ENCODE results near the gene METAP2. TPM values are rescaled to one million over a fixed set of nuclear protein-coding genes. Genes with fewer than 3 reads are reported as not detected.
"Not testable (repeated sequence)": the region's sequence is repeated elsewhere in the genome, so short reads cannot be mapped to it uniquely, and the experiment has no call there.

METAP2 gene
- polyA plus RNA-seq, 1 experiment, result 135 TPM

DNA sequence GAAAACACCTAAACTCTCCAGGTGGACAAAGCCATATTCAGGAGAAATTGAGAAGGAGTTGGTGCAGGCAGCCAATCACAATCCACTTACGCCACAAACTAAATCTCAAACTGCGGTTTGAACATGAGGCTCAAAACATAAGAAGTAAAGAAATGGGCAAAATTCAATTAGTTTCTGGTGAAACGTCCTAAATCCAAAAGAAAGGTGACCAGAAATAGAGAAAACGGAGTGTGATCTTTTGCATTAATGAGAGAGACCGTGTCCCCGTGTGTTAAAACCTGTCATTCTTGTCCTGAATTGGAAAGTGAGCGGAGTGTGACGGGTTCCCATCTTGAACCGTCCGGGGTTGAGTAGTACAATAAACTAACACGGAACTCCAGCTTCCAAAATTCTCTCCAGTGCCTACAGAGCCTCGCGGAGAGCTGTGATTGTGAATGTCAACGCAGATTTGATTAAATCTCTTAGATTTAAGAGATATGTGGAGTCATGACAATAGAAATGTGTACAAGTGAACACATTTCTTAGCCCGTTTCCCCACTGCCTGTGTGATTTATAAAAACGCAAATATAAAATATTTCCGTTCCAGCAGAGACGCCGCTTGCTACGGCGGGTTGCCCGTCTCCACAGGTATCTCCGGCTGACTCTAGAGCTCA is 595 bp upstream of the METAP2 start:
- peak overlapping the region; percentile 96 for H3K4me3 ChIP-seq (ENCODE audit: low read depth, low read length)
- POLR2A ChIA-PET, result interaction anchor here (0.5 to 2.2 kb wide), 24 partner anchors 9 to 490 kb away, joined by 3 to 9 read pairs (median 4); partner anchors contain the start of gene NR2C1
- H3K9me3 ChIP-seq (ENCODE audit: control insufficient read depth, insufficient read depth, low read length), result no peaks in the 10 kb centered on the region
- no peaks in the 10 kb centered on the region for H3K27me3 ChIP-seq (ENCODE audit: control insufficient read depth, insufficient read depth, low read length)
- DNase-seq (ENCODE audit: low read depth, low spot score), result no peak
- TF ChIP-seq, protein P1, sequence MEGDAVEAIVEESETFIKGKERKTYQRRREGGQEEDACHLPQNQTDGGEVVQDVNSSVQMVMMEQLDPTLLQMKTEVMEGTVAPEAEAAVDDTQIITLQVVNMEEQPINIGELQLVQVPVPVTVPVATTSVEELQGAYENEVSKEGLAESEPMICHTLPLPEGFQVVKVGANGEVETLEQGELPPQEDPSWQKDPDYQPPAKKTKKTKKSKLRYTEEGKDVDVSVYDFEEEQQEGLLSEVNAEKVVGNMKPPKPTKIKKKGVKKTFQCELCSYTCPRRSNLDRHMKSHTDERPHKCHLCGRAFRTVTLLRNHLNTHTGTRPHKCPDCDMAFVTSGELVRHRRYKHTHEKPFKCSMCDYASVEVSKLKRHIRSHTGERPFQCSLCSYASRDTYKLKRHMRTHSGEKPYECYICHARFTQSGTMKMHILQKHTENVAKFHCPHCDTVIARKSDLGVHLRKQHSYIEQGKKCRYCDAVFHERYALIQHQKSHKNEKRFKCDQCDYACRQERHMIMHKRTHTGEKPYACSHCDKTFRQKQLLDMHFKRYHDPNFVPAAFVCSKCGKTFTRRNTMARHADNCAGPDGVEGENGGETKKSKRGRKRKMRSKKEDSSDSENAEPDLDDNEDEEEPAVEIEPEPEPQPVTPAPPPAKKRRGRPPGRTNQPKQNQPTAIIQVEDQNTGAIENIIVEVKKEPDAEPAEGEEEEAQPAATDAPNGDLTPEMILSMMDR (IDR thresholded peaks at IDR 0.05; ENCODE audit: low read depth, low read length), result no peak
- CTCF ChIA-PET, result interaction anchor here (0.9 to 1.4 kb wide), 3 partner anchors 10 to 174 kb away, joined by 3 to 5 read pairs (median 3); no protein-coding TSS in a partner anchor
- peak overlapping the region; percentile 91 for H3K27ac ChIP-seq (ENCODE audit: low read depth, low read length)

DNA sequence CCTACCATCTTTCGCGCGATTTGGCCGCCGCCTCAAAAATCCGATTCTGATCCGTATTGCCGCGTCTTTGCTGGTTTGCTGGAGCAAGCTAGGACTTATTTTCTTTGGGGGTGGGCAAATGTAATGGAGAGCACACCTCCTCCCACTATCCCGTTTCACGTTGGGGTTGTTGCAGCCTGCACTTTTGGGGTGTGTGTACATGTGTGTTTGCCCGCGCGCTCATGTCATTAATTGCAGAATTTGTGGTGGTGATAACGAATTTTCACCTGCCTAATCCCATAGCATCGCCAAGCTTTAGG is 657 bp downstream of the METAP2 start:
- no peaks in the 10 kb centered on the region for H3K9me3 ChIP-seq (ENCODE audit: control insufficient read depth, insufficient read depth, low read length)
- H3K27me3 ChIP-seq (ENCODE audit: control insufficient read depth, insufficient read depth, low read length), result no peaks in the 10 kb centered on the region
- ChIA-PET POLR2A (interaction anchor here (0.6 to 2.2 kb wide), 3 partner anchors 62 to 138 kb away, joined by 5 to 7 read pairs (median 7); no protein-coding TSS in a partner anchor), CTCF (interaction anchor here (1.4 kb wide), 2 partner anchors 9 to 176 kb away, joined by 3 read pairs; no protein-coding TSS in a partner anchor)
- H3K4me3 ChIP-seq (ENCODE audit: low read depth, low read length), result peak overlapping the region; percentile 96
- TF ChIP-seq, protein P1 (IDR thresholded peaks at IDR 0.05; ENCODE audit: low read depth, low read length), result no peak
- peak overlapping the region; percentile 91 for H3K27ac ChIP-seq (ENCODE audit: low read depth, low read length)
- DNase-seq (ENCODE audit: low read depth, low spot score), result no peak

DNA sequence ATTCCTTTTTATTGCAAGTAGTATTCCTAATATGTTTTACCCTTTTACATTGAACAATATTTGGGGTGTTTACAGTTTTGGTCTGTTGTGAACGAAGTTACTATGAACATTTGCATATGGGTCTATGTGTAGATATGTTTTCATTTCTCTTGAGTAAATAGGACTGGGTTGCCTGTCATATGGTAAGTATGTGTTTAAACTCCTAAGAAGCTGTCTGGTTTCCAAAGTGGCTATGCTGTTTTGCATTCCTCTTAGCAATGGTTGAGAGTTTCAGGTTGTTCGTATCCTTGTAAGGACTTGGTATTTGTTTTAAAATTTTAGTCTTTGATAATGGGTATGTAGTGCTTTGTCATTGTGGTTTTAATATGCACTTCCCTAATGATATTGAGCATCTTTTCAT is 6.3 kb downstream of the METAP2 start:
- CTCF ChIA-PET, result no interaction called here
- H3K27ac ChIP-seq (ENCODE audit: low read depth, low read length), result no peak overlapping the region

DNA sequence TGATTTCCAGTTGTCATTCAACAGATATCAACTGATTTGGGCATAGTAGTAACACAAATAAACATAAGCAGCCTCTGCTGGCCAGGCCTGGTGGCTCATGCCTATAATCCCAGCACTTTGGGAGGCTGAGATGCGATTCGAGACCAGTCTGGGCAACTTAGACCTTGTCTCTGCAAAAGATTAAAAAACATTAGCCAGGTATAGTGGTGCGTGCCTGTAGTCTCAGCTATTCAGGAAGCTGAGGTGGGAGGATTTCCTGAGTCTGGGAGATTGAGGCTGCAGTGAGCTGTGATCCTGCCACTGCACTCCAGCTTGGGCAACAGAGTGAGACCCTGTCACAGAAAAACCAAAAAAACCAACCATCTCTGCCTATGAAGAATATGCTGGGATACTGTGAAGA is 7.1 kb downstream of the METAP2 start:
- Histone ChIP-seq H3K9me3 (ENCODE audit: control insufficient read depth, insufficient read depth, low read length) (no peaks in the 10 kb centered on the region), H3K27me3 (ENCODE audit: control insufficient read depth, insufficient read depth, low read length) (no peaks in the 10 kb centered on the region), H3K4me3 (ENCODE audit: low read depth, low read length) (no peak overlapping the region), H3K27ac (ENCODE audit: low read depth, low read length) (no peak overlapping the region)
- POLR2A ChIA-PET, result no interaction called here
- CTCF ChIA-PET, result no interaction called here
- DNase-seq (ENCODE audit: low read depth, low spot score), result no peak
- TF ChIP-seq, protein P1 (IDR thresholded peaks at IDR 0.05; ENCODE audit: low read depth, low read length), result no peak

More for the DNA sequence above, 6.3 kb downstream of the METAP2 start:
- no peaks in the 10 kb centered on the region for H3K9me3 ChIP-seq (ENCODE audit: control insufficient read depth, insufficient read depth, low read length)
- no peak for DNase-seq (ENCODE audit: low read depth, low spot score)
- no peaks in the 10 kb centered on the region for H3K27me3 ChIP-seq (ENCODE audit: control insufficient read depth, insufficient read depth, low read length)
- no peak overlapping the region for H3K4me3 ChIP-seq (ENCODE audit: low read depth, low read length)
- TF ChIP-seq, protein P1 (IDR thresholded peaks at IDR 0.05; ENCODE audit: low read depth, low read length), result no peak
- POLR2A ChIA-PET, result interaction anchor here (0.6 kb wide), 1 partner anchor 40 kb away, joined by 5 read pairs; no protein-coding TSS in a partner anchor

DNA sequence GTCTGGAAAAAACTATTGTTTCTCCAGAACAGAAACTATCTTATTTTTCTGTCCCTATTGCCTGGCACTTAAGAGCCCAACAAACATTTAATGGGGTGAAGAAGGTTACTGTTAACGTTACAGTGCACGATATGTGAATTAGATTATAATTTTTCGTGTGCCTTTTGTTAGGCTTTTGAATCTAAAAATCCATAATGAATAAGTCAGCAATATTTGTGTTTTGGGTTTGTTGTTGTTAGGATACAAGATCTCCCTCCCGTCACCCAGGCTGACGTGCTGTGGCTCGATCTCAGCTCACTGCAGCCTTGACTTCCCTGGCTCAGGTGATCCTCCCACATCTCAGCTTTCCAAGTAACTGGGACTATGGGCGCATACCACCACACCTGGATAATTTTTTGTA is 7.9 kb downstream of the METAP2 start:
- ChIA-PET CTCF (no interaction called here), POLR2A (no interaction called here)
- H3K9me3 ChIP-seq (ENCODE audit: control insufficient read depth, insufficient read depth, low read length), result no peaks in the 10 kb centered on the region
- DNase-seq (ENCODE audit: low read depth, low spot score), result no peak
- H3K27ac ChIP-seq (ENCODE audit: low read depth, low read length), result no peak overlapping the region
- no peaks in the 10 kb centered on the region for H3K27me3 ChIP-seq (ENCODE audit: control insufficient read depth, insufficient read depth, low read length)
- no peak overlapping the region for H3K4me3 ChIP-seq (ENCODE audit: low read depth, low read length)
- TF ChIP-seq, protein P1 (IDR thresholded peaks at IDR 0.05; ENCODE audit: low read depth, low read length), result no peak

DNA sequence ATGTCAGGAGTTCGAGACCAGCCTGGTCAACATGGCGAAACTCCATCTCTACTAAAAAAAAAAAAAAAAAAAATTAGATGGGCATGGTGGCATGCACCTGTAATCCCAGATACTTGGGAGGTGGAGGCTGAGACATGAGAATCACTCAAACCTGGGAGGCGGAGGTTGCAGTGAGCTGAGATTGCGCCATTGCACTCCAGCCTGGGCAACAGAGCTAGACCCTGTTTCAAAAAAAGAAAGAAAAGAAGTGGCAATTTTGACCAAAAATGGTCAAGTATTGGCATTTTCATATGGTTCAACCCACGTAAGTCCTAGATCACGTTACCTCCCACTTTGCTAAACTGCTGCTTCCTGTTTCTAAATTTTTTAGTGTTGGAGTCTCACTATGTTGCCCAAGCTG is 8.6 kb downstream of the METAP2 start:
- DNase-seq (ENCODE audit: low read depth, low spot score); H3K27me3 ChIP-seq (ENCODE audit: control insufficient read depth, insufficient read depth, low read length); H3K27ac ChIP-seq (ENCODE audit: low read depth, low read length); H3K4me3 ChIP-seq (ENCODE audit: low read depth, low read length); H3K9me3 ChIP-seq (ENCODE audit: control insufficient read depth, insufficient read depth, low read length); POLR2A ChIA-PET: not testable (repeated sequence)
- CTCF ChIA-PET, result interaction anchor here (0.7 kb wide), 1 partner anchor 12 kb away, joined by 3 read pairs; no protein-coding TSS in a partner anchor
